ENCODE measurements around the gene VMP1.

VMP1 gene

DNA sequence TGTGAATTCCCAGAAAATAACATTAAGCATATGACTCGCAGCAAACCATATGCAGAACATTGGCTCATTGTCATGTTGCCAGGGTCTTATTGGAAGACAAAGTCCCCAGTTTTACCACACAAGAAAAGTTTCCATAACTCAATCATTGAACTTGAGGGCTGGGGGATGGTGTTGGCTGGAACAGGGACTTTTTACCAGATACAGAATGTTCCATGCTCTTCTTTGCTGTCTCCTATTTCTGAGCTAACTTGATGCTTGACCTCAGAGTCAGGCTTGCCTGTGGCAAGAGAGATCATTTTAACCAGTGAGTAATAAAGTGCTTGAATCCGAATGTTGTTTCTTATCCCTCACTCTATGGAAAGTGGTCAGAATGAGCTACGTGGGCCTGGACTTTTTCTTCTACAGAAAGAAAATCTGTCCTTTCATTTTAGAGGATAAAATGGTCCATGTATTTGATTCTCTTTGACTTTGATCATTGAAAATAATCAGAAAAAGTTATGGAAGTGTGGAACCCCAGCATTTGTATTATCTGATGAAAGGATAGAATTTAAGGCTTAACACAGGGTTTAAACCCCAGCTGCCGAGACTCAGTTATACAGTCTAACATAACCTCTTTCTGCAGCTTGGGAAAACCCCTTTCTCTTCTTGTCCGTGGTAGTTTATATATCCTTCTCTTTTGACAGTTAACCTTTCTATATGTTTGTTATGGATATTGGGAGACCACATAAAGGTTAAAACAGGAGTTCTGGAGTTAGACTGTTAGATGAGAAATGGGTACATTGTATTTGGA, 118.3 kb downstream of the VMP1 start (continued):
- TF ChIP-seq ZNF391 (tag by site-specific recombination; IDR thresholded peaks at IDR 0.05; ENCODE audit: borderline replicate concordance, low read depth) (no peak), ZNF48 (tag by site-specific recombination; IDR thresholded peaks at IDR 0.05) (no peak), ZNF830 (tag by site-specific recombination; IDR thresholded peaks at IDR 0.05; ENCODE audit: low read depth) (no peak), ZNF19 (tag by site-specific recombination; IDR thresholded peaks at IDR 0.05; ENCODE audit: low read depth) (no peak)
- TF ChIP-seq, protein P1, sequence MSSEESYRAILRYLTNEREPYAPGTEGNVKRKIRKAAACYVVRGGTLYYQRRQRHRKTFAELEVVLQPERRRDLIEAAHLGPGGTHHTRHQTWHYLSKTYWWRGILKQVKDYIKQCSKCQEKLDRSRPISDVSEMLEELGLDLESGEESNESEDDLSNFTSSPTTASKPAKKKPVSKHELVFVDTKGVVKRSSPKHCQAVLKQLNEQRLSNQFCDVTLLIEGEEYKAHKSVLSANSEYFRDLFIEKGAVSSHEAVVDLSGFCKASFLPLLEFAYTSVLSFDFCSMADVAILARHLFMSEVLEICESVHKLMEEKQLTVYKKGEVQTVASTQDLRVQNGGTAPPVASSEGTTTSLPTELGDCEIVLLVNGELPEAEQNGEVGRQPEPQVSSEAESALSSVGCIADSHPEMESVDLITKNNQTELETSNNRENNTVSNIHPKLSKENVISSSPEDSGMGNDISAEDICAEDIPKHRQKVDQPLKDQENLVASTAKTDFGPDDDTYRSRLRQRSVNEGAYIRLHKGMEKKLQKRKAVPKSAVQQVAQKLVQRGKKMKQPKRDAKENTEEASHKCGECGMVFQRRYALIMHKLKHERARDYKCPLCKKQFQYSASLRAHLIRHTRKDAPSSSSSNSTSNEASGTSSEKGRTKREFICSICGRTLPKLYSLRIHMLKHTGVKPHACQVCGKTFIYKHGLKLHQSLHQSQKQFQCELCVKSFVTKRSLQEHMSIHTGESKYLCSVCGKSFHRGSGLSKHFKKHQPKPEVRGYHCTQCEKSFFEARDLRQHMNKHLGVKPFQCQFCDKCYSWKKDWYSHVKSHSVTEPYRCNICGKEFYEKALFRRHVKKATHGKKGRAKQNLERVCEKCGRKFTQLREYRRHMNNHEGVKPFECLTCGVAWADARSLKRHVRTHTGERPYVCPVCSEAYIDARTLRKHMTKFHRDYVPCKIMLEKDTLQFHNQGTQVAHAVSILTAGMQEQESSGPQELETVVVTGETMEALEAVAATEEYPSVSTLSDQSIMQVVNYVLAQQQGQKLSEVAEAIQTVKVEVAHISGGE (tag by site-specific recombination; conservative IDR thresholded peaks at IDR 0.05; ENCODE audit: low read depth): no peak
- TF ChIP-seq, protein P2, sequence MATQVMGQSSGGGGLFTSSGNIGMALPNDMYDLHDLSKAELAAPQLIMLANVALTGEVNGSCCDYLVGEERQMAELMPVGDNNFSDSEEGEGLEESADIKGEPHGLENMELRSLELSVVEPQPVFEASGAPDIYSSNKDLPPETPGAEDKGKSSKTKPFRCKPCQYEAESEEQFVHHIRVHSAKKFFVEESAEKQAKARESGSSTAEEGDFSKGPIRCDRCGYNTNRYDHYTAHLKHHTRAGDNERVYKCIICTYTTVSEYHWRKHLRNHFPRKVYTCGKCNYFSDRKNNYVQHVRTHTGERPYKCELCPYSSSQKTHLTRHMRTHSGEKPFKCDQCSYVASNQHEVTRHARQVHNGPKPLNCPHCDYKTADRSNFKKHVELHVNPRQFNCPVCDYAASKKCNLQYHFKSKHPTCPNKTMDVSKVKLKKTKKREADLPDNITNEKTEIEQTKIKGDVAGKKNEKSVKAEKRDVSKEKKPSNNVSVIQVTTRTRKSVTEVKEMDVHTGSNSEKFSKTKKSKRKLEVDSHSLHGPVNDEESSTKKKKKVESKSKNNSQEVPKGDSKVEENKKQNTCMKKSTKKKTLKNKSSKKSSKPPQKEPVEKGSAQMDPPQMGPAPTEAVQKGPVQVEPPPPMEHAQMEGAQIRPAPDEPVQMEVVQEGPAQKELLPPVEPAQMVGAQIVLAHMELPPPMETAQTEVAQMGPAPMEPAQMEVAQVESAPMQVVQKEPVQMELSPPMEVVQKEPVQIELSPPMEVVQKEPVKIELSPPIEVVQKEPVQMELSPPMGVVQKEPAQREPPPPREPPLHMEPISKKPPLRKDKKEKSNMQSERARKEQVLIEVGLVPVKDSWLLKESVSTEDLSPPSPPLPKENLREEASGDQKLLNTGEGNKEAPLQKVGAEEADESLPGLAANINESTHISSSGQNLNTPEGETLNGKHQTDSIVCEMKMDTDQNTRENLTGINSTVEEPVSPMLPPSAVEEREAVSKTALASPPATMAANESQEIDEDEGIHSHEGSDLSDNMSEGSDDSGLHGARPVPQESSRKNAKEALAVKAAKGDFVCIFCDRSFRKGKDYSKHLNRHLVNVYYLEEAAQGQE (tag by site-specific recombination; IDR thresholded peaks at IDR 0.05): no peak

DNA sequence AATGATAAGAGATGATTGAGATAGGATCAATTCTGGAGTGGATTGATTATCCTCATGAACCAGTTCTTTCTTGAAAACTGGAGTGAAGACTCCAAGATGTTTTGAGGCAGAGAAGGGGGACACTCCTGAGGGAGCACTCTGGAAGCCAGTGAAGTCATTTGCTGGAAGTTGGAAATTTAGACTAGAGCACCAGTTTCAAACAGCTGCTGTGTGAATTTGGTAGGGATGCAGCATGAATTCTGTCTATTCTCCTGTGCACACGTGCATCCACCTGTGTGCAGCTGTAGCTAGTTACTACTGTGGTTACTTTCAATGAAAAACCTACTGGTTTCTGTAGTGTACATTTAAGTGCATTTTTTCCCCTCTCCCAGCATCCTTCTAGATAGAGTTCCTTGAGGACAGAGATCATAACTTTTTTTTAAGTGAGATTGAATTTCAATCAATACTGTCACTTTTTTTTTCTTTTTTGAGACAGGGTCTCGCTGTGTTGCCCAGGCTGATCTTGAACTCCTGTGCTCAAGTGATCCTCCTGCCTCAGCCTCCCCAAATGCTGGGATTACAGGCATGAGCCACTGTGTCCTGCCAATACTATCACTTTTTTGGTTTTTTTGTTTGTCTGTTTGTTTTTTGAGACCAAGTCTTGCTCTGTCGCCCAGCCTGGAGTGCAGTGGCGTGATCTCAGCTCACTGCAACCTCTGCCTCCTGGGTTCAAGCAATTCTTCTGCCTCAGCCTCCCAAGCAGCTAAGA, 119.4 kb downstream of the VMP1 start:
- H3K4me1 ChIP-seq (ENCODE audit: control insufficient read depth, insufficient read depth, low read length): peaks cover 35% of the 10 kb centered on the region
- no peaks in the 10 kb centered on the region; a peak in 1 of 3 replicates for H3K36me3 ChIP-seq (ENCODE audit: control insufficient read depth in 2 of 2, insufficient read depth in 1 of 2, low read length in 2 of 2)
- no peak overlapping the region for H3K27ac ChIP-seq (ENCODE audit: extremely low read depth, low read depth, low read length)
- ChIA-PET CTCF (interaction anchor here (0.8 to 2.8 kb wide), 4 partner anchors 9 to 71 kb away, joined by 3 to 10 read pairs (median 4); no protein-coding TSS in a partner anchor), POLR2A (interaction anchor here (1.7 to 3.5 kb wide), 2 partner anchors 11 to 15 kb away, joined by 5 to 23 read pairs; no protein-coding TSS in a partner anchor)
- no peaks in the 10 kb centered on the region for H3K9me3 ChIP-seq (ENCODE audit: control insufficient read depth, insufficient read depth, low read depth, low read length)
- H3K4me3 ChIP-seq (ENCODE audit: low read depth, low read length): no peak overlapping the region
- TF ChIP-seq IKZF3 (tag by site-specific recombination; IDR thresholded peaks at IDR 0.05): 0 out of 2 replicates have a peak, but pooled peaks have one; percentile 40
- TF ChIP-seq, protein P3, sequence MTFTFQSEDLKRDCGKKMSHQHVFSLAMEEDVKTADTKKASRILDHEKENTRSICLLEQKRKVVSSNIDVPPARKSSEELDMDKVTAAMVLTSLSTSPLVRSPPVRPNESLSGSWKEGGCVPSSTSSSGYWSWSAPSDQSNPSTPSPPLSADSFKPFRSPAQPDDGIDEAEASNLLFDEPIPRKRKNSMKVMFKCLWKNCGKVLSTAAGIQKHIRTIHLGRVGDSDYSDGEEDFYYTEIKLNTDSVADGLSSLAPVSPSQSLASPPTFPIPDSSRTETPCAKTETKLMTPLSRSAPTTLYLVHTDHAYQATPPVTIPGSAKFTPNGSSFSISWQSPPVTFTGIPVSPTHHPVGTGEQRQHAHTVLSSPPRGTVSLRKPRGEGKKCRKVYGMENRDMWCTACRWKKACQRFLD (tag by site-specific recombination; IDR thresholded peaks at IDR 0.05): no peak
- no peak for TF ChIP-seq ZNF76 (tag by site-specific recombination; IDR thresholded peaks at IDR 0.05; ENCODE audit: borderline replicate concordance, low read depth)
- TF ChIP-seq, protein P4, sequence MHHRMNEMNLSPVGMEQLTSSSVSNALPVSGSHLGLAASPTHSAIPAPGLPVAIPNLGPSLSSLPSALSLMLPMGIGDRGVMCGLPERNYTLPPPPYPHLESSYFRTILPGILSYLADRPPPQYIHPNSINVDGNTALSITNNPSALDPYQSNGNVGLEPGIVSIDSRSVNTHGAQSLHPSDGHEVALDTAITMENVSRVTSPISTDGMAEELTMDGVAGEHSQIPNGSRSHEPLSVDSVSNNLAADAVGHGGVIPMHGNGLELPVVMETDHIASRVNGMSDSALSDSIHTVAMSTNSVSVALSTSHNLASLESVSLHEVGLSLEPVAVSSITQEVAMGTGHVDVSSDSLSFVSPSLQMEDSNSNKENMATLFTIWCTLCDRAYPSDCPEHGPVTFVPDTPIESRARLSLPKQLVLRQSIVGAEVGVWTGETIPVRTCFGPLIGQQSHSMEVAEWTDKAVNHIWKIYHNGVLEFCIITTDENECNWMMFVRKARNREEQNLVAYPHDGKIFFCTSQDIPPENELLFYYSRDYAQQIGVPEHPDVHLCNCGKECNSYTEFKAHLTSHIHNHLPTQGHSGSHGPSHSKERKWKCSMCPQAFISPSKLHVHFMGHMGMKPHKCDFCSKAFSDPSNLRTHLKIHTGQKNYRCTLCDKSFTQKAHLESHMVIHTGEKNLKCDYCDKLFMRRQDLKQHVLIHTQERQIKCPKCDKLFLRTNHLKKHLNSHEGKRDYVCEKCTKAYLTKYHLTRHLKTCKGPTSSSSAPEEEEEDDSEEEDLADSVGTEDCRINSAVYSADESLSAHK (tag by site-specific recombination; IDR thresholded peaks at IDR 0.05): no peak
- TF ChIP-seq ZNF677 (tag by site-specific recombination; IDR thresholded peaks at IDR 0.05): no peak
- no peak for TF ChIP-seq HOXD13 (CRISPR knock-in tag; IDR thresholded peaks at IDR 0.05; ENCODE audit: borderline replicate concordance)
- TF ChIP-seq ZNF155 (tag by site-specific recombination; IDR thresholded peaks at IDR 0.05): no peak
- no peak for TF ChIP-seq ZBTB20 (tag by site-specific recombination; IDR thresholded peaks at IDR 0.05)
- TF ChIP-seq ZNF239 (tag by site-specific recombination; IDR thresholded peaks at IDR 0.05): no peak
- TF ChIP-seq ZNF707 (tag by site-specific recombination; IDR thresholded peaks at IDR 0.05): no peak
- TF ChIP-seq PRDM1 (tag by site-specific recombination; IDR thresholded peaks at IDR 0.05): peak; percentile 89
- no peak for TF ChIP-seq ZNF391 (tag by site-specific recombination; IDR thresholded peaks at IDR 0.05; ENCODE audit: borderline replicate concordance, low read depth)
- TF ChIP-seq, protein P5, sequence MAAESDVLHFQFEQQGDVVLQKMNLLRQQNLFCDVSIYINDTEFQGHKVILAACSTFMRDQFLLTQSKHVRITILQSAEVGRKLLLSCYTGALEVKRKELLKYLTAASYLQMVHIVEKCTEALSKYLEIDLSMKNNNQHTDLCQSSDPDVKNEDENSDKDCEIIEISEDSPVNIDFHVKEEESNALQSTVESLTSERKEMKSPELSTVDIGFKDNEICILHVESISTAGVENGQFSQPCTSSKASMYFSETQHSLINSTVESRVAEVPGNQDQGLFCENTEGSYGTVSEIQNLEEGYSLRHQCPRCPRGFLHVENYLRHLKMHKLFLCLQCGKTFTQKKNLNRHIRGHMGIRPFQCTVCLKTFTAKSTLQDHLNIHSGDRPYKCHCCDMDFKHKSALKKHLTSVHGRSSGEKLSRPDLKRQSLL (tag by site-specific recombination; IDR thresholded peaks at IDR 0.05): no peak
- peak; percentile 29; the same call in 1 of the 2 replicates for TF ChIP-seq ZNF121 (tag by site-specific recombination; IDR thresholded peaks at IDR 0.05)
- TF ChIP-seq ZNF610 (tag by site-specific recombination; IDR thresholded peaks at IDR 0.05; ENCODE audit: borderline replicate concordance): no peak
- no peak for TF ChIP-seq ZSCAN30 (tag by site-specific recombination; IDR thresholded peaks at IDR 0.05)
